Spleen (tissue), 11 donors: ENCODE data around the gene BLOC1S1. TPM values are rescaled to one million over a fixed set of nuclear protein-coding genes. Genes with fewer than 3 reads are reported as not detected.
A peak's percentile ranks its signal among the peaks of the same experiment; 100 is the strongest.

Experiments
- DNase-seq: peaks from one replicate; pipeline ENCODE4 v3.0.0-alpha.2; 2020
- H3K27ac ChIP-seq, 8 donors: fragments of 200-600 bp; sonication (generic) in 7 of 8; 1 replicate in 4 of 8; 2 replicates in 4 of 8; pipeline versions ENCODE4 v1.5.0 to v1.8.0; 2016 to 2021; ENCODE audit warnings: inconsistent platforms in 4 of 8, mild to moderate bottlenecking in 4 of 8, moderate library complexity in 1 of 8
- H3K27me3 ChIP-seq, 7 donors: fragments of 200-600 bp; sonication (generic) in 6 of 7; replicated peaks in 1 of 7; 1 replicate in 4 of 7; 2 replicates in 3 of 7; pipeline versions ENCODE4 v1.5.0 to v1.8.0; 2016 to 2021; ENCODE audit warnings: inconsistent platforms in 3 of 7, mild to moderate bottlenecking in 1 of 7
- H3K36me3 ChIP-seq, 6 donors: fragments of 200-600 bp; sonication (generic) in 5 of 6; 1 replicate in 4 of 6; 2 replicates in 2 of 6; pipeline versions ENCODE4 v1.5.0 to v1.8.0; 2016 to 2021; ENCODE audit warnings: inconsistent platforms in 2 of 6
- H3K4me1 ChIP-seq, 6 donors: fragments of 200-600 bp; sonication (generic) in 5 of 6; 1 replicate in 3 of 6; 2 replicates in 3 of 6; pipeline versions ENCODE4 v1.5.0 to v1.8.0; 2016 to 2021; ENCODE audit warnings: inconsistent platforms in 3 of 6
- H3K4me3 ChIP-seq, 8 donors: fragments of 200-600 bp; sonication (generic) in 7 of 8; 1 replicate in 4 of 8; 2 replicates in 4 of 8; pipeline versions ENCODE4 v1.5.0 to v1.8.0; 2016 to 2021; ENCODE audit warnings: inconsistent platforms in 4 of 8, mild to moderate bottlenecking in 4 of 8, moderate library complexity in 2 of 8
- H3K9me3 ChIP-seq, 8 donors: fragments of 200-600 bp; sonication (generic) in 7 of 8; 1 replicate in 4 of 8; 2 replicates in 4 of 8; pipeline versions ENCODE4 v1.5.0 to v1.8.0; 2016 to 2021; ENCODE audit warnings: inconsistent platforms in 4 of 8
- POLR2A ChIP-seq, 3 donors: fragments of 450-650 bp; IDR thresholded peaks; one replicate each; pipeline ENCODE4 v1.5.1; 2017; ENCODE audit warnings: antibody characterized with exemption in 3 of 3, mild to moderate bottlenecking in 1 of 3
- POLR2AphosphoS5 ChIP-seq, 3 donors: sonication (generic); formaldehyde crosslinking; IDR thresholded peaks; one replicate each; pipeline ENCODE4 v1.5.1; 2017; ENCODE audit warnings: antibody characterized with exemption in 3 of 3
- WGBS, 5 donors: extraction: QIAGEN DNeasy Blood & Tissue Kit in 3 of 5; methylation state at CpG; one replicate each; pipeline versions ENCODE4 v1.1.5 to v1.1.7; 2013 to 2018; 5-methylcytosine and 5-hydroxymethylcytosine counted together
- intact Hi-C: fragments of 100-400 bp; cut with DNase I; formaldehyde crosslinking; loops from one replicate; pipeline ENCODE4 v1.15.0; 2023; ENCODE audit warnings: low total_unique reads
- polyA plus RNA-seq, 3 donors: library from polyadenylated mRNA; stranded (reverse); fragments of 200-250 nt; gene quantifications; one replicate each; pipeline ENCODE4 v1.2.1, GENCODE V29; 2013
- total RNA-seq, 7 donors: library from RNA; depleted of rRNA in 3 of 7; stranded (reverse); fragments of >200 nt in 3 of 7; fragmentation: NEBNext Ultra II Directional in 4 of 7; extraction: Animal tissue kit (Norgen Biotek cat#: 25700) in 4 of 7; gene quantifications; one replicate each; pipeline versions ENCODE4 v1.1.0 to v1.2.1, GENCODE V29; 2016 to 2021
- TF ChIP-seq, protein P1 (sequence below), 11 experiments: fragments of 200-600 bp in 7 of 11; fragments of 450-650 bp in 4 of 11; sonication (generic) in 4 of 11; IDR thresholded peaks in 8 of 11; conservative IDR thresholded peaks in 3 of 11; 1 replicate in 7 of 11; 2 replicates in 4 of 11; pipeline versions ENCODE4 v1.4.0 to v1.8.0; 2016 to 2021; ENCODE audit warnings: antibody characterized with exemption in 11 of 11, inconsistent platforms in 4 of 11, mild to moderate bottlenecking in 1 of 11
- donor health status: healthy with polysubstance abuse.
- donor health status: DM: no; HTN: no; CAD: no; lungs with moderate emphysema.
- donor health status: DM: no; HTN: no; CAD: no.
- donor health status: Bipolar disorder and iron deficiency.
- donor health status: healthy.
- donor health status: DM: no; HTN: no; CAD: no.
- donor health status: DM: yes; HTN: yes; CAD: no.

The BLOC1S1 gene
- total and polyA plus RNA-seq, 10 donors: 113 to 304 (median 212) TPM

DNA sequence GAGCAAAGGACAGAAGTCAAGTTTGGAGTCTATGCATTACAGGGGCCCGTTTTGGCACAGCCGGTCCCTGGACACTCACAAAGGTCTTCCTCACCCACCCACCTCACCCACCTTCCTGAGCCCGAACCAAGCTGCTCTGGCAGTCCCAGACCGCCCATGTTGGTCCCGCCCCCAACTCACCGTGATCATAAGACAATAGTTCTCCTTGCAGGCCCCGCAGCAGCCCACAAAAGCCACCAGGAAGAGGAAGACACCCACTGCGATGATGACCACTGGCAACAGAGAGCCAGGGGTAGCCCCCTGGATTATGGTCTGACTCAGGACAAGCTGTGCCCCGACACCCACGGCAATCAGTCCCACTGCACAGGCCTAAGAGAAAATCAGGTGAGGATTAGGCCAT is 11.1 kb downstream of the BLOC1S1 start:
- H3K4me3 ChIP-seq: peak overlapping the region in 7 of 8 donors; percentile 65 to 84 (median 74)

DNA sequence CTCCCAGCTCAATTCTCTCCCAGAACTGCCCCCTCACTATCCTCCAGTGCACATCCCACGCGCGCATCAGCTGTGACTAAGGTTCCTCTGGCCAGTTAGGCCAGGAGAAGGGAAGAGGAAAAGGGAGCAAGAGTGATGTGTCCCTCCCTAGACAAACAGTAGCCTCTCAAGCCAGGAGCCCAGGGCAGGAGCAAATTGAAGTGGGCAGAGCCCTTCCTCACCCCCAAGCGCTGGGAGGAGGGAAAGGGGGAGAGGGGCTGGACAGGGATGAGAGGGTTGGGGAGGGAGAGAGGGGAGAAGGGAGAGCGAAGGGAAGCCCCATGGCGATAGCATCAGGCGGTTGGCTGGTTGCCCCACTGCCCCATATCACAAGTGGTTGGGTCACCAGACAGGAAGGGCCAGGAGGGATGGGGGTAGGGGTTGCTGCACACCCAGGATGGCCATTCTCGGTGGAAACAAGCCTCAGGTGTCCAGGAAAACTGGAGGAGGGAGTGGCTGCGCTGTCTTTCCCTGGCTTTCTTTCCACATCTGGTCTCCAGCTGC is 11.9 kb downstream of the BLOC1S1 start:
- Histone ChIP-seq H3K36me3 (peaks cover 0 to 49% (median 34%) of the 10 kb centered on the region in 6 donors), H3K4me1 (peaks cover 29 to 92% (median 66%) of the 10 kb centered on the region in 6 donors), H3K27ac (peak overlapping the region; percentile 82 to 99 (median 98)), H3K27me3 (no peaks in the 10 kb centered on the region), H3K9me3 (no peaks in the 10 kb centered on the region), H3K4me3 (peak overlapping the region; percentile 65 to 84 (median 76))
- intact Hi-C loops: no loop called here
- DNase-seq: peak; percentile 83
- no peak for TF ChIP-seq POLR2A (IDR thresholded peaks at IDR 0.05)
- TF ChIP-seq POLR2AphosphoS5 (IDR thresholded peaks at IDR 0.05): peak in 1 of 3 donors; percentile 44
- WGBS, 5 donors: 25 to 42% (median 27%) methylated on average over 9 of the region's 9 CpGs

More for the DNA sequence above, 11.1 kb downstream of the BLOC1S1 start:
- Histone ChIP-seq H3K36me3 (peaks cover 0 to 57% (median 35%) of the 10 kb centered on the region in 6 donors), H3K9me3 (no peaks in the 10 kb centered on the region), H3K27me3 (no peaks in the 10 kb centered on the region), H3K4me1 (peaks cover 29 to 92% (median 66%) of the 10 kb centered on the region in 6 donors), H3K27ac (peak overlapping the region in 7 of 8 donors; percentile 92 to 99 (median 98))
- intact Hi-C loops: no loop called here
- 42 to 61% (median 50%) methylated on average over 9 to 10 of the region's 10 CpGs for WGBS, 5 donors
- no peak for DNase-seq
- TF ChIP-seq, protein P1, sequence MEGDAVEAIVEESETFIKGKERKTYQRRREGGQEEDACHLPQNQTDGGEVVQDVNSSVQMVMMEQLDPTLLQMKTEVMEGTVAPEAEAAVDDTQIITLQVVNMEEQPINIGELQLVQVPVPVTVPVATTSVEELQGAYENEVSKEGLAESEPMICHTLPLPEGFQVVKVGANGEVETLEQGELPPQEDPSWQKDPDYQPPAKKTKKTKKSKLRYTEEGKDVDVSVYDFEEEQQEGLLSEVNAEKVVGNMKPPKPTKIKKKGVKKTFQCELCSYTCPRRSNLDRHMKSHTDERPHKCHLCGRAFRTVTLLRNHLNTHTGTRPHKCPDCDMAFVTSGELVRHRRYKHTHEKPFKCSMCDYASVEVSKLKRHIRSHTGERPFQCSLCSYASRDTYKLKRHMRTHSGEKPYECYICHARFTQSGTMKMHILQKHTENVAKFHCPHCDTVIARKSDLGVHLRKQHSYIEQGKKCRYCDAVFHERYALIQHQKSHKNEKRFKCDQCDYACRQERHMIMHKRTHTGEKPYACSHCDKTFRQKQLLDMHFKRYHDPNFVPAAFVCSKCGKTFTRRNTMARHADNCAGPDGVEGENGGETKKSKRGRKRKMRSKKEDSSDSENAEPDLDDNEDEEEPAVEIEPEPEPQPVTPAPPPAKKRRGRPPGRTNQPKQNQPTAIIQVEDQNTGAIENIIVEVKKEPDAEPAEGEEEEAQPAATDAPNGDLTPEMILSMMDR (IDR thresholded peaks at IDR 0.05 in 8 of 11, conservative IDR thresholded peaks at IDR 0.05 in 3 of 11): no peak
- TF ChIP-seq POLR2A (IDR thresholded peaks at IDR 0.05) (no peak), POLR2AphosphoS5 (IDR thresholded peaks at IDR 0.05) (no peak)

DNA sequence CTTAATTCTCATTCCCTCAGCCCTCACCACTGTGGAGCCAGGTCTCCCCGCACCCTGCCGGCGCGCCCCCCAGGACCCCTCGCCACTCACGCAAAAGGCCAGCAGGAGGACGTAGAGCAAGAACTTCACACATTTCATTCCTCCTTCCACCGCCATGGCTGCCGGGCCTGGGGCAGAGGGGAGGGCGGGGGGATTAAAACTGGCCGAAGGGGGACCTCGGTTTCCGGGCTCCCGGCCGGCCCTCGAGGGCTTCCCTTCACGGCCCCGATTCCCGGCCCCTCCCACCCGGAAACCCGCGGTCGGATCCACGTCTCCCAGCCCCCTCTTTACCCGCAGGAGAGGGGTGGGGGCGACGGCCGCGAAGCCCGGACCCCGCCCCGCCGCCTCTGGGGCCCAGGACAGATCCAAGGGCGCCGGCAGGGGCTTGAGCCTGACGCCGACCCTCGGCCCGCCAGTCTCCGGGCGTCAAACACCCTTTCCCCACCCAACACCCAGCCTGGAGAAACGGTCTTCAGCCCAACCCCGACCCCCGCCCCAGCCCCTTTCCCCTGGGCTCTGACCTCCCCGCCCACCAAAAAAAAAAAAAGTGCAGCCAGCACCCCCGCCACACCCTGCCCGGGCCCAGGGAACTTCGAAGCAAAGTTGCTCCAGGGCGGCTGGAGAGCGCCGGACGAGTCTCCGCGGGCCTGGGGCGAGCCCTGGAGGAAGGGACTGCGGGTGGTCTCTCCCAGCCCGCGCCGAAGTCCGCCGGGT is 12.5 kb downstream of the BLOC1S1 start:
- Histone ChIP-seq H3K27me3 (no peaks in the 10 kb centered on the region), H3K36me3 (peaks cover 0 to 43% (median 34%) of the 10 kb centered on the region in 6 donors), H3K9me3 (no peaks in the 10 kb centered on the region), H3K4me3 (peak overlapping the region; percentile 65 to 84 (median 76)), H3K4me1 (peaks cover 29 to 85% (median 66%) of the 10 kb centered on the region in 6 donors), H3K27ac (peak overlapping the region; percentile 82 to 99 (median 98))
- 0 to 1% (median 0%) methylated on average over 25 to 61 of the region's 61 CpGs for WGBS, 5 donors
- TF ChIP-seq POLR2AphosphoS5 (IDR thresholded peaks at IDR 0.05): peak in 1 of 3 donors; percentile 28
- TF ChIP-seq POLR2A (IDR thresholded peaks at IDR 0.05): no peak
- intact Hi-C loops: no loop called here
- DNase-seq: peak; percentile 92

DNA sequence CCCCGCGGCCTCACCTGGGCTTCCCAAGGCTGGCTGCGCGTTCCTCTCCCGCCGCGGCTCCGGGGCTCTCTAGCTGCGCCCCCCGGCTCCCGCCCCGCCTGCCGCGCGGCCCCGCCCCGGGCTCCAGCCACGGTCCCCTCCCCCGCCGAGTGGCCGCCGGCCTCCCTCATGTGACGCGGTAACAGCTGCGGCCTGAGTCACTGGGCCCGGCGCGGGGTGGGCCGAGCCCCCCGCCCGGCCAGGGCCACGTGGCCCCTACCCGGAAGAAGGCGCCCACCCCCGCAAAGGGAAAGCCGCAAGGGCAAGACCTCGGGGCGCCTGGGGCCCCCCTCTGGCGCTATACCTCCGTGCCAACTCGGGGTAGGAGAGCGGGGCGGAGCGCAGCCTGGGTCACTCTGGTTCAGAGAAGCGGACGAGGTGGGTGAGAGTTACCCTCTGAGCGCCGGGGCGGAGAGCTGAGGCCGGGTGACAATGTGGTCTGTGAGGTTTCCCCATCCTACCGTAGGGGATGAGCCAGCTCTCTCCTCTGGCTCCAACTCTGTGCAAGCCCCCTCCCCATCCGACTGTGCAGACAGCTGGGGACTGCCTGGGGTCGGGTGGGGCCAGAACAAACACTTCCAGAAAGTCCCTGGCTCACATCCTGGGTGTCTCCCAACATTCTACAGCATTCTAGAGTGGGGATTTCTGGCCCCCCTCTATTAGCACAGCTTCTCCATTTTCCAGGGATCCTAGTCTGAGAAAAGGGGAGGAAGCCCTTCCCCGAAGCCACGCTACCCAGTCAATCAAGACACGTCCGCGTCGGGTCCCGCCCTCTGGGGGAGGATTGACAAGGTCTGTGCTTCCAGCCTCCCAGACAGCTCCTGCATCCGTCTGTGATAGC is 13.3 kb downstream of the BLOC1S1 start, which contains the start of gene CD63:
TSS of gene CD63 (minus strand) at position 71 of the 880 bp plus-strand sequence. CDS start 668 bp downstream, outside the sequence.
- DNase-seq: peak; percentile 96
- TF ChIP-seq POLR2A (IDR thresholded peaks at IDR 0.05): peak in 1 of 3 donors; percentile 37
- peak; percentile 78 to 86 (median 79) for TF ChIP-seq POLR2AphosphoS5 (IDR thresholded peaks at IDR 0.05)
- TF ChIP-seq, protein P1 (IDR thresholded peaks at IDR 0.05 in 8 of 11, conservative IDR thresholded peaks at IDR 0.05 in 3 of 11): peak in 1 of 11 experiments; percentile 4
- Histone ChIP-seq H3K4me1 (peaks cover 26 to 77% (median 59%) of the 10 kb centered on the region in 6 donors), H3K27ac (peak within 1 kb of the TSS; percentile 82 to 99 (median 98)), H3K27me3 (no peaks in the 10 kb centered on the region), H3K4me3 (peak within 1 kb of the TSS; percentile 65 to 84 (median 76)), H3K9me3 (no peaks in the 10 kb centered on the region), H3K36me3 (peaks cover 0 to 34% (median 28%) of the 10 kb centered on the region in 6 donors)
- intact Hi-C loops: no loop called here
- WGBS, 5 donors: 0 to 1% (median 0%) methylated on average over 35 to 61 of the region's 61 CpGs
